NCI-H1092 treated with DMSO at 0.1 percent for 48 hours (cell line): Measurements from ENCODE around the gene ATP6V1C2.
A peak's percentile ranks its signal among the peaks of the same experiment; 100 is the strongest.

ENCODE experiments used
- DNase-seq: peaks from one replicate; lab custom pipeline; 2025; lab: John Stamatoyannopoulos, UW

The ATP6V1C2 gene

DNA sequence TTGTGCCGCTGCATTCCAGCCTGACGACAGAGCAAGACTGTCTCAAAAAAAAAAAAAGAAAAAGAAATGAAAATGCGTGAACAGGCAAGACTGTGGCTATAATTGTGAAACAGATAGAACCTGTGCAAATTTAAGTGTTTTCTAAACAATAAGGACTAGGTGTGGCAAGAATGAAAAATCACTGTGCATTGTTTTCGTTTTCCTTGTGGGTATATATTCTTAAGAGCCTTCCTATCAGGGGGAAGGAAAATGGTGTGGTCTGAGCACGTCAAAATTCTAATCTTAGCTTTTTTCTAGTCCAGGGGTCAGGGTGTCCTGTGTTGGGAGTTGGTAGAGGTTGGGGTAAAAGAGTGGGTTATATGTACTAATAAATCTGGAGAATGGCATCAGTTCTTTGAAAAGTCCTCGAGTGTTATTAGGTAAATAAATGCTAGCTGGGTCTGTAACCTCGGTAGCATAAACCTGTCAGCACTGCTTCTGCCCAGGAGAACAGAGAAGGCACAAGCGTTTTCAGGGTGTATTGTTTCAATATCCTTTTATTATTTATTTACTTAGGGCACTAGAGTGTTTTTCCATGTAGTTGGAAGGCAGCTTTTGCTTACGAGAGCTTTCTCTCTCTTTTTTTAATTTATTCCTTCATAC lies 11.6 kb downstream of the ATP6V1C2 start:
- DNase-seq = peak; percentile 38

DNA sequence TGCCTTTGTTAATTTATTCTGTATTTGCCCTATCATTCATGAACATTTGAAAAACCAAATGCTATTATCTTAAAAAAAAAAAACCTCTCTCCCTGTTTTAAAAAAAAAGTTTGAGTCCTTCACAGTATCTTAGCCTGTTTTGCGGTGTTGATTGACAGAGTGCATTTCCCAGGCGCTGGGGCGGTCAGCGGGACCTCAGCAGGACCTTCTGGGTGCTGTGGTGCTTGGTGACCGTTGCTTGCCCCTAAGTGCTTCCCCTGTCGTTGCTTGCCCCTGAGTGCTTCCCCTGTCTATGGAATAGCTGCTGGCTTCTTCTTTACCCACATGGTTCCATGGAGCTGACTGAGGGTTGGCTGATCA lies 12.1 kb downstream of the ATP6V1C2 start:
- no peak for DNase-seq

DNA sequence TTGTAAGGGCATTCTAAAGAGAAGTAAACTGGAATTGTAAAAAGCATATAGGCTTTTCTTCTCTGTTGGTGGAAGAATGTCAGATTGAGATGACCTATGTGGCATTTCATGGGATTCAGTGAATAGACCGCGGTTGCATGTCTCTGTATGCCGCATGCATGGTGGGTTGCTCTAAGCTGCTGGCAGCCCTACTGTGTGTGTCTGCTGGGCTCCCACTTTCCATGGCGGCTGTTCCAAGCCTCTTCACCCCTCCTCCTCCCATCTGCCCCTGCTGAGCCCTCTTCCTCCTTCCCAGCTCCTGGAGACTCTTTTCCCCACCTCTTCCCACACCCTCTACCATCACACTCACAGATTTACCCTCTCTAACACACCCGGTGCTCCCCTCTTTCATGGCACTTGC lies 12.6 kb downstream of the ATP6V1C2 start:
- no peak for DNase-seq

DNA sequence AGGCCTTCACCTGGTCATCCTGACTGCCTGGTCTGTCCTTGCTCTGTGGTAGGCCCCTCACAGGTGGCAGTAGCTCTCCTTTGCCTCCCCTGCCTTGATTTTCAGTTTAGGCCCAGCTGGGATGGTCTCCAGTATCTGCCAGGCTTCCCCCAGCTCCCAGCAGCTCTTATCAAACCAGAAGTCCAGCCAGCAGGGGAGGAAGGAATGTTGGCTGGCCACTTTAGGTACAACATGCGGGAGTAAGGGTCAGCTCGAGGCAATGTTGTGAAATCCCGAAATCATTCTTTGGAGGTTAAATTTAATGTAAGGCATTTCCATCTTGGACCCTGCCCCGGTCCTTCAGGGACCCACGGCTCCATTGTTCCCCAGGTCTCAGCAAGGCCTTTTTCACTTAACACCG lies 16.8 kb downstream of the ATP6V1C2 start:
- no peak for DNase-seq

DNA sequence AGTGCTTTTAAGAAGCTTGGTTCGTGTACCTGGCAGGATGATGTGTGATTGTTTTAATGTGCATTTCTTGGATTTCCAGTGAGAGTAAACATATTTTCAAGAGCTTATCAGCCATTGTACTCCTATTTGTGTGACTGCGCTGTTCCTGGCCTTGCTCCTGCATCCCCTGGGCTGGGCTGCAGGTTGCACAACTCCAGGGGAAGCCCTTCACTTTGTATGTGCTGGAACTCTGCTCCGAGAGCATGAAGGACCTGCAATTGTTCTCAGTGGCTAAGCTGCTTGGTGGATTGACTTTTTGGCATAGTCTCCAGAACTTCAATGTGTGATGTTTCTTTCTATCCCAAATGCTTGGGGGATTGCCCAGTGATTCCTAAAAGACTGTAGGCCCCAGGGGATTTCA lies 18.8 kb downstream of the ATP6V1C2 start:
- no peak for DNase-seq

DNA sequence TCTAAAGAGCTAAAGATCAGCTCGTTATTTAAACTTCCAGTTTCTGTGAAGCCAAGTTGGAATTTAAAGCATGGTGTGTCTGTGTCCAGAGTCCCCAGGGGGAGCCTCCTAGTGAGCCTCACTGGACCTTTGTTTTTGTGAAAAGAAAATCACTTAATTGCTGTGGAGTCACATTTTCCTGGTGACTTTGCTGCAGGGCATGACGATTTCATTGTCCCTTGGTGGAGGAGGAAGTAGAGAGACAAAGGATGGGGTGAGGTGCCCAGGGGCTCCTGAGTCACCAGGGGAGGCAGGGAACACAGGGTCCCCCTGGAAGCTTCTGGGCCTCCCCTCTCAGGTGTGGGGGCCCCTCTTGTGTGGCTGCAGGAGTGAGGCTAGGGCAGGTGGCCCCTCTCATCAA lies 19.7 kb downstream of the ATP6V1C2 start:
- no peak for DNase-seq

DNA sequence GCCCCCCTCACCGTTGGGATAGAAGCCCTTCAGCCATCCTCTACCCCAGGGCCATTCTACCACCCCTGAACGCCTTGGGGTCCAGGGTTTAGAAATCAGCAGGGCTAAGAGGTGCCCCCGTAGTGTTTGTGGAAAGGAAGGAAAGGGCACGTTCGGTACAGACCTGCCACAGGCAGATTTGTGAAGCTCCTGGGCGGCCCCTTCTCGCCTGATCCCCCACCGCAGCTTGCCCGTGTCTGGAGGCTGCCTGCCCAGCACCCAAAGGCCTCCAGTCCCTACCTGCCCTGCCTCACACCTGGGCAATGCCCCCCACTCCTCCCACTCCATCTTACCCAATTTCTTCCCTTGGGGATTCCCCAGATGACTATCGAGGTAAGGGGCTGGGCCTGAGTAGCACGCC lies 21.2 kb downstream of the ATP6V1C2 start:
- no peak for DNase-seq

DNA sequence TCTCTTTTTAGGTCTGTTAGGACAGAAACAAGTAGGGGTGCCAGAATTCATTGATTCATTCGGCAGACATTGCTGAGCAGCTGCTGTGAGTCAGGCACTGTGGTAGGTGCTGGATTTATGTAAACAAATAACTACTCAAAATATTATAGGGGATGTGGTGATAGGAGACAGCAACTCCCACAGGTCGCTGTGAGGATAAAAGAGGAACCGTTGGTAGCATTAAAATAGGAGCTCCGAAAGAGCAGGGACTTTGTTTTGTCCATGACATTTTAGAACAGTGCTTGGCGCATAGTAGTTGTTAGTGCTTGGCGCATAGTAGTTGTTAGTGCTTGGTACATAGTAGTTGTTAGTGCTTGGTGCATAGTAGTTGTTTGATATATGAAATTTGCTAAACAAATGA lies 29.2 kb downstream of the ATP6V1C2 start:
- DNase-seq = no peak

DNA sequence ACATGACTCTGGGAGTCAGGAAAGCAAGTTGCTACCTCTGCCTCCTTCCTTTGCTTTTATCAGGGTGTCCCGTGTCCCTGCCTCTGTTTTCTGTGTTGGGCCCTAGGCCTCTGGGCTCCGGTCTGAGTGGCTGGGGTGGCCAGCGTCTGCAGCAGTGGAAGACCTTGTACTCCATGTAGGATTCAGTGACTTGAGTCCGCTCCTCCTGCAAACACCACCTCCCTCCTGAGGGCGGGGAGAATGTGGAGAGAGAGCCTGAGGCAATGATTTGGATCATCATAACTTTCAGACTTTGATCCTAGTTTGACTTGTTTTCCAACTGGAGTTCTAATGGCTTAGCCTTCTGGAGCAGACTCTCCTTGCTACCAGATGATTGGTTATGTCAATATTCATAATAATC lies 30.8 kb downstream of the ATP6V1C2 start:
- DNase-seq = no peak

DNA sequence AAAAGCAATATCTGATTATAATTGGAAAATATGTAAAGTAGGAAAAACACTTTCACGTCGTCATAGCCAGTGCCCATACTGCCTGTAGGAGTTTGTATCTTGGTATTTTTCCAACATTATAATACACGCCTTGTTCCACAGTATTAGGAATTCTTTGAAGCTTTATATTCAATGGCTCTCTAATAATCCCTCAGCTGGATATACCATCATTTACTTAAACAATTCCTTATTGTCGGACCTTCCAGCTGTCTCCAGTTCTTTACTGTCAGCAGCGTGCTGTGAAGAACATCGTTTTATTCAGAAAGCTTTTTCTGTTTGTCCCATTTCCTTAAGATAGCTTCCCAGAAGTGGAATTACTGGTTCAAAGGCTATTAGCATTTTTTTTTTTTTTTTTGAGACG lies 31.7 kb downstream of the ATP6V1C2 start:
- DNase-seq = no peak

DNA sequence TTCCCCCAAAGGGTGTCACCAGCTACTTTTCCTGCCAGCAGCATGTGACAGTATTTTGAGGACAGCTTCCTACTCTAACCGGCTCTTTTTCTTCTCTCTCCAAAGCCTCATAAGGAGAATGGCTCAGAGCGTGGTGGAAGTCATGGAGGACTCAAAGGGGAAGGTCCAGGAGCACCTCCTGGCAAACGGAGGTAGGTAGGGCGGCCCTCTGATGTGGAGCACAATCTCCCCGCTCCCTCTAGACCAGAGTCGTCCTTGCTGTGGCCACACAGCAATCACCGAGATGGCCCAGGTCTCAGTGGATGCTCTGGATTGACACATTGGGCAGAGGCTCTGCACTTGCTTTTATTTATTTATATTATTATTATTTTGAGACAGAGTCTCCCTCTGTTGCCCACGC lies 32.4 kb downstream of the ATP6V1C2 start:
- DNase-seq = no peak

DNA sequence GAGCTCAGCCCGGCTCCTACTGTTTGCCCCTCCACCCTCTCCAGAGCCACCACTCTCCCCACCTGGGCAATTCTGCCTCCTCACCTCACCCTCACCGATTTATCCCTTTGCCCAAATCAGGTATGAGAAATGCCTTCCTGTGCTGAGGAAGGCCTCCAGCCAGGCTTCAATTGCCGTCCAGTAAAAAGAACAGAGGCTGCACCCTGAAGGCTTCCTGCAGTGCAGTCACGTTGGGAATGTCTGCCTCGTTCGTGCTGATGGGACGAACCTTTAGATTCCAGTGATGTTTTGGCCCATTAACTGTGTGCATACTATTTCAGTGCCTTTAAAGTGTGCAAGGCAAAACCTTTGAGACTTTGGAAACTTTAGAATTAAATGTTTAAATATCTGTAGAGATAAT lies 34.2 kb downstream of the ATP6V1C2 start:
- no peak for DNase-seq

DNA sequence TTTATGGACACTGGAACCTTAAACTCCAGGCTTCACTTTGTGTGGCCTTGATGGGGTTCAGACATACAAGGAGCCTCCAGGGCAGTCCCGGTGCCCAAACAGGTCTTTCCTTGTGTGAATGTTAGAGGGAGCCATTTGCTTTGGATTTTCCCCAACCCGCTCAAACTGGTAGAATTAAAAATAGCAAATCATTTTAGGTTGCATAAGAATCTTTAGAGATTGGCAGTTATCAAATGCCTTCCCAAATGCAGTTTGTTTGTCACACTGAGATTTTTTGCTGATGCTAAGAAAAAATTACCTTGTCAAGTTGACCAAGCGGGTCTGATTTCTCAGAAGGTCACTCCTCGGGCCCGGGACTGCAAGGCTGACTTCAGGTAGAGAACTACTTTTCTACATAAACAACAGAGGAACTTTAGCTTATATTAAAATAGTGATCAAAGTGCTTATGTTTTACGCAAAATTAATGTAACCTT lies 36.4 kb downstream of the ATP6V1C2 start:
- DNase-seq = no peak

DNA sequence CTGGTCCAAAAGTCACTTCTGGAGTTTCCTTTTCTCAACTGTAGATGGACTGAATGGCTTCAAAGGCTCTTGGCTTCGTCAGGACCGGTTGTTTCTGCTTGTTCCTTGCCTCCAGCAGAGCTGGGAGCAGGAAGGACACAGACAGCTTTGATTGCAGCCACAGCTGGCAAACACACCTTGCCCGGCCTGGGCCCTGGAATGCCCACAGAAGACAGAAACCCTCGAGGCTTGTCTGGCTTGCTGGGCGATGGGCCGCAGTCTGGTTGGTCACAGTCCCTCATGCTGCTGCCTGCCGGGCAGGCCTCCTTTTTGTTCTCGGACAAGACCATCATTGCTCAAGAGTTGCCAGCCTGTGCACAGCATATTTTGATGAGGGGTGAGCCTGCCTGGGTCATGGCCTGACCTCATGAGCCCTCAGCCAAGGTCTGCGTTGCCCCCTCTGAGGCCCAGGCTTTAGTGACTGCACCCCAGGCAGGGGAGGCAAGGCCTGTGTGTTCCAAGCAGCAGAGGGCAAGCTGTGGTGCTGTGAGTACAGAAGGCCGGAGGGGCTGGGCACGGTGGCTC lies 37.8 kb downstream of the ATP6V1C2 start:
- no peak for DNase-seq

DNA sequence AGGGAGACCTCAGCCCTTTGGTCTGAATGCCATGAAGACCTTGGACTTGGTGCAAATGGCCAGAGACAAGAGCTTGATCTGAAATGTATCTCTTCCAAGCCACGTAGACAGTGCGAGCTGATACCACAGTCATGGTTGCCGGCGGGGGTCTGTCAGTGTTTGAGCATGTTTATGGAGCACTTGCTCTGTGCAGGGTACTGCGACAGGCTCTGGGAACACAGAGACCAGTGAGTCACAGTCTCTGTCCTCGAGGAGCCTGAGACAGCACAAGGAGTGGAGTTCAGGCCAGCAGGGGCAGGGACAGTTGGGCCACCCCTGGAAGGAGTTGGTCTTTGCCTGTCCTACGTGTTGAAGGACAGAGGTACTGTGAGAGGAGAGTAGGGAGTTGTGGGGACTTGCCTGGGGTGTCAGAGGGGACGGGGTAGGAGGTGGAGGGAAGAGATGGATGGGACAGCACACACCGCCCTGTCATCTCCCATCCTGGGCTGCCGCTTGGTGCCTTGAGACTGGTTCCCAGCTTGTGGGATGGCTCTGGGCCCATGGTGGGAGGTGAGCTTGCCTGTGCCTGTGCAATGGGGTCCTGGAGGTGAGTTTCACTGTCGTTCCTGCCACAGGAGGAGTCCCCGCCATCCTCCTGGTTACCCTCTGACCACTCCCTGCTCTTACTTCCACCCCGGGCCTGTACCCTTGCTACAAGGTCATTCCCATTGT lies 39.5 kb downstream of the ATP6V1C2 start:
- no peak for DNase-seq

DNA sequence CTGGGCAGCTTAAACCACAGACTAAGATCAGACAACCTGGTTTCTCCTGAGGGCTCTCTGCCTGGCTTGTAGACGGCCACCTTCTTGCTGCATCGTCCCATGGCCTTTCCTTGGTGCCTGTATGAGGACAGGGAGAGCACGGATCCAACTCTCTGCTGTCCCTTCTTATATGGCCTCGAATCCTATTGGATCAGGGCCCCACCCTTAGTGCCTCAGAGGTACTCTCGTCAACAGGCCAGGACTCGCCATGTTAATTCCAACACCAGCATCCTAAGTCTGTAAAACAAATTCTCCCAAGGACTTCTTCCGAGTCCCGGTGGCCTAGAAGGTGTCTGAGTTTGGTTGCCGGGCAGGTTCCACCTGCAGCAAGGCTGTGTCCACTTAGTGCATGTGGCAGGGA lies 40.2 kb downstream of the ATP6V1C2 start:
- DNase-seq = no peak

DNA sequence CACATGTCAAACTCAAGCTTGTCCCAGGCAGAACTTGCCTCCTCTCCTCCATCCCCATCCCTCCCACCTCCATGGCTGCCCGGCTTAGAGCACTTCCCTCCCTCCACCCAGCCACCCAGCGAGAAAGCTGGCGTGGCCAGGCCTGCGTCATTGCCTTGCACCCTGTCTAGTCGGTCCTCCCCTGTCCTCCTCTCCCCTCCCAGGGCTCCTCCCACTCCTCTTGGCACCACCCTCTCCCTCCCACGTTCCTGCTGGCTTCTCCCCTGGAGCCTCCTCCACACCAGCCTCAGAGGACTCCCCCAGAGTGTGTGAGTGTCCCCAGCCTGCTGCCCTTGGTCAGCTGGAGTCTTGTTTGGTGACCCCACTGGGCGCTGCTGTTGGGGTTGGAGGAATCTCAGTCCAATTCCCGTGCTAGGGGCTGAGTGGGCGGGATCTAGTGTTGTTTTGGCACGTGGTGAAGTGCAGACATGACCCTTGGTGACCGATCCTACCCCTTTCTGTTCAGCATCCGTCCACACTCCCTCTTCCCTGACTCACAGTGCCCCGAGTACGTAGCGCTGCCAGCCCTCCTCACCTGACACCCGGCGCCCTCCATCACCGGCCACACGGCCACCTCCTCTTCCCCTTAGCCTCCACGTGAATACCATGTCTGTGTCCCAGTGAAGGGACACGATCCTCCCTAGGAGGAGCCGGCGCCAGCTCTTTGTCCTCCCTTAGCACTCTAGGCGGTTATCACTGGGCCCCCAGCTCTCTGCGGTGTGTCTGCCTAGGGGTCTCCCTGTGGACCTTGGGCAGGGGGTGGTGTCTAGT lies 41.4 kb downstream of the ATP6V1C2 start:
- DNase-seq = no peak

DNA sequence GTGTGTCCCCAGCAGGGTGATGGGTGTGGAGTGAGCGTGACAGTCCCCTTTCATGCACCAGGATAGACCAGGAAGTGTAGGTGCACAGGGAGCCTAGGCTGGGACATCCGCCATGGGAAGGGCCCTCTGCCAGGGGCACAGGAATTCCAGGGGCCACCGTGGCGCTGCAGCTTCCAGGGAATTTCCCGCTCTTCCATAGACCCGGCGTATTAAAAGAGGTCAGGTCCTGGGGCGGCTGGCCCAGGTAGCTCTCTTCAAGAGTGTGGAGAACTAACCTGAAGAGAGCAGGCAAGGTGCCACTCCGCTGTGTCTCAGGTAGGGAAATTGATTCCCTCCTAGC lies 42.0 kb downstream of the ATP6V1C2 start:
- no peak for DNase-seq

DNA sequence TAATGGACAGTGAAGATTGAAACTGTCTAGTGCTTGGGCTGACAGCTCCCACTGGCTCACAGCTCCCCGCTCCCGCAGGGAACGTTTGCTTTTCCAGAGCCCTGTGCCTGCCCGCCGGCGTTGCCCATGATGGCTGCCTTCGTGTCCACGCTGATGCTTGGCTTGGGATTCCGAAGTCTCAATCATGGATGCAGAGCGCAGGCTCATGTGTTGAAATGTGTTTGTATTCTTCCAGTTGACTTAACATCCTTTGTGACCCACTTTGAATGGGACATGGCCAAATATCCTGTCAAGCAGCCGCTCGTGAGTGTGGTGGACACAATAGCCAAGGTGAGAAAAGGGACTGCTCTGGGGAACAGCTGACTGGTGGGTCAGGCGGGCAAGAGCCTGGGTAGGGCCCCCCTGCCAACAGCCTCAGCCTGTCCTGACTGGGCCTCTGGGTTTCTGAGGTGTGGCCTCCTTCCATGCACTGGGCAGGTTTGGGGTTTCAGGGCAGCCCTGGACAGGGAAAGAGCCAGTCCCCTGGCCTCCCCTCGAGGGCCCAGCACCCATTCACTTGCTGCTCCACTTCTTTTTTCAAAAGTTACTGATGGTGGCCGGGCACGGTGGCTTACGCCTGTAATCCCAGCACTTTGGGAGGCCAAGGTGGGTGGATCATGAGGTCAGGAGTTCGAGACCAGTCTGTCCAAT lies 42.8 kb downstream of the ATP6V1C2 start:
- no peak for DNase-seq

DNA sequence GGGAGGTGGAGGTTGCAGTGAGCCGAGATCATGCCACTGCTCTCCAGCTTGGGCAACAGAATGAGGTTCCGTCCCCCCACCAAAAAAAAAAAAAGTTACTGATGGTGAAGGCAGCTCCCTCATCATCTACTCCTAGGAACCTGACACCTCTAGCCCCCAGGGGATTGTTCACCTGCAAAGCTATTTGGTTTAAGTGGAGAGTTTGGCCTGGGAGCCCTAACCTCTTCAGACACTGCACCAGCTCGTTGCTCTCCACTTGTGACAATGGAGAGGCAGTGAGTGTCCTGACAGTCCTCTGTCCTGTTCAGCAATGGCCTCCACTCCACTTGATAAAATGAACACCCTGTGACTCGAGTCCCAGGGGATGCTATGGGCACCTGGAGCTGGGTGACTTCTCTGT lies 43.5 kb downstream of the ATP6V1C2 start:
- DNase-seq = no peak

DNA sequence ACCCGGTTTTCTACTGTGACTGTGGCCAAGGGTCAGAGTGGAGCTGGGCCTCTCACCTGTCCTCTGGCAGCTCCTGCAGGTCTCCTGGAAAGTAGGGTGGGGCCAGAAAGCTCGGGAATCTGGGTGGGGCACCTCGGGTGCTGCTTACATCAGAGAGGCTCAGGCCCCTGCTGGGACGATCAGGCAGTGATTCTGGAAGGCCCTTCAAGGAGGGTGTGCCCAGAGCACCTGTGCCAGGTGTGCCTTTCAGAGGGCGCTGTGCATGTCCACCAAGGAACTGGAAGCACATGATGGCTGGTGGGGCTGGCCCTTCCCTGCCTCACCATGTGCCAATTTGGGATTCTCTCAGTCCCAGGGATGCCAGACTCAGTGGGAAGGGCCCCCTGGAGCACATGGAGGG lies 44.0 kb downstream of the ATP6V1C2 start:
- no peak for DNase-seq

DNA sequence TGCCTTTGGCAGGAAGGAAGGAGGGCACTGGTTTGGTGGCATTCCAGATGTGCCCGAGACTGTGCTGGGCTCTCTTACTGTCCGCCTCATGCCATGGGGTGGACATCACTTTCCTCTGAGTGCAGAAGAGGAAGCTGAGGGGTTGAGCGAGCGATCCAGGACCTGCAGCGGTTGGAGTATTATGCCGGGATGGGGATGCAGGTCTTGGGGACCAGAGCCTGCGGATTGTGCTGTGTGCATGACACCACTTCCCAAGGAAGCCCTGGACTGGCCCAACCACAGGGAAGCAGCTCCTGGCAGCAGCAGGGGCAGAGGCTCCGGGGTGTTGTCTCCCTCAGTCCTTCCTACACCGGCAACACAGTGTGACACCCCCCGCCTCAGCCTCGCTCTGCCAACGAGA lies 44.5 kb downstream of the ATP6V1C2 start:
- no peak for DNase-seq
